Activated naive CD4-positive, alpha-beta T cell treated with anti-CD3 and anti-CD28 coated beads, Interleukin-2, amount 50 U/mL, for 72 hours (primary cell): ENCODE data around the gene CISH. TPM values are rescaled to one million over a fixed set of nuclear protein-coding genes. Genes with fewer than 3 reads are reported as not detected.

Experiments used
- ATAC-seq, 2 donors: fragments of 150-1000 bp; cut with Tn5 transposase; 2 replicates each; pipeline ENCODE4 v1.10.0; 2021; ENCODE audit warnings: mild to moderate bottlenecking in 2 of 2, moderate library complexity in 2 of 2
- DNase-seq, 2 donors: peaks; one replicate each; pipeline ENCODE4 v3.0.0; 2021 to 2022; ENCODE audit warnings: low spot score in 2 of 2
- H3K27ac Mint-ChIP-seq, 2 donors: one replicate each; pipeline ENCODE4 v1.8.0; 2022; ENCODE audit warnings: mild to moderate bottlenecking in 2 of 2, mixed read lengths in 2 of 2
- H3K36me3 Mint-ChIP-seq, 2 donors: one replicate each; pipeline ENCODE4 v1.8.0; 2022; ENCODE audit warnings: mixed read lengths in 2 of 2
- H3K9me3 Mint-ChIP-seq, 2 donors: one replicate each; pipeline ENCODE4 v1.8.0; 2022; ENCODE audit warnings: mixed read lengths in 2 of 2
- total RNA-seq, 2 donors: library from RNA; stranded (reverse); gene quantifications; one replicate each; pipeline ENCODE4 v1.2.3, GENCODE V29; 2022

CISH gene
- 100 to 1,000 TPM; 222 to 258 TPM for total RNA-seq

- Mint-ChIP-seq H3K36me3 (peaks cover 66 to 78% of the 10 kb centered on the region in 2 donors), H3K9me3 (no peaks in the 10 kb centered on the region), H3K27ac (peak within 1 kb of the TSS; percentile 98 to 99)
- DNase-seq (peak; percentile 98 to 99), ATAC-seq (peak; percentile 77 to 80)
These were observed at the start of gene CISH for GRCh38 chr3:50611464-50612233. Gene CISH, minus strand, starts transcription at chr3:50611774. Its CDS starts 124 bp downstream, at chr3:50611650.

- Mint-ChIP-seq H3K27ac (peak overlapping the region in 1 of 2 donors; percentile 75), H3K36me3 (no peaks in the 10 kb centered on the region), H3K9me3 (no peaks in the 10 kb centered on the region)
- peak in 1 of 2 donors; percentile 26 for DNase-seq
- no peak for ATAC-seq
These were observed 48.8 kb upstream of the CISH start for GRCh38 chr3:50660386-50660785.

GRCh38 chr3:50658831-50659230 lies 47.3 kb upstream of the CISH start:
- ATAC-seq (no peak), DNase-seq (no peak)
- H3K36me3 Mint-ChIP-seq = no peaks in the 10 kb centered on the region
- peak overlapping the region in 1 of 2 donors; percentile 47 for H3K27ac Mint-ChIP-seq
- no peaks in the 10 kb centered on the region for H3K9me3 Mint-ChIP-seq

- DNase-seq (peak in 1 of 2 donors; percentile 31), ATAC-seq (no peak)
These were observed 46.8 kb upstream of the CISH start for GRCh38 chr3:50658416-50658815.

GRCh38 chr3:50657816-50658215 lies 46.2 kb upstream of the CISH start:
- peak in 1 of 2 donors; percentile 33 for DNase-seq
- ATAC-seq = no peak
- H3K27ac Mint-ChIP-seq = no peak overlapping the region
- H3K36me3 Mint-ChIP-seq = no peaks in the 10 kb centered on the region
- no peaks in the 10 kb centered on the region for H3K9me3 Mint-ChIP-seq

More at GRCh38 chr3:50658416-50658815, 46.8 kb upstream of the CISH start:
- Mint-ChIP-seq H3K36me3 (no peaks in the 10 kb centered on the region), H3K9me3 (no peaks in the 10 kb centered on the region), H3K27ac (no peak overlapping the region)

- Mint-ChIP-seq H3K27ac (no peak overlapping the region), H3K36me3 (no peaks in the 10 kb centered on the region), H3K9me3 (no peaks in the 10 kb centered on the region)
- ATAC-seq (no peak), DNase-seq (peak in 1 of 2 donors; percentile 28)
These were observed 45.8 kb upstream of the CISH start for GRCh38 chr3:50657407-50657806.

- no peak for DNase-seq
- no peak for ATAC-seq
- peak overlapping the region; percentile 55 to 91 for H3K27ac Mint-ChIP-seq
These were observed 45.0 kb upstream of the CISH start for GRCh38 chr3:50656417-50657195.

GRCh38 chr3:50655009-50655830 lies 43.6 kb upstream of the CISH start:
- DNase-seq (peak in 1 of 2 donors; percentile 27), ATAC-seq (peak; percentile 75 to 77)
- no peaks in the 10 kb centered on the region for H3K36me3 Mint-ChIP-seq
- no peaks in the 10 kb centered on the region for H3K9me3 Mint-ChIP-seq
- H3K27ac Mint-ChIP-seq = peak overlapping the region; percentile 85 to 88

More at GRCh38 chr3:50656417-50657195, 45.0 kb upstream of the CISH start:
- Mint-ChIP-seq H3K36me3 (no peaks in the 10 kb centered on the region), H3K9me3 (no peaks in the 10 kb centered on the region)

- no peak for DNase-seq
- Mint-ChIP-seq H3K27ac (peak overlapping the region; percentile 62 to 85), H3K36me3 (no peaks in the 10 kb centered on the region), H3K9me3 (no peaks in the 10 kb centered on the region)
- ATAC-seq = no peak
These were observed 42.5 kb upstream of the CISH start for GRCh38 chr3:50653937-50654595.

- H3K9me3 Mint-ChIP-seq = no peaks in the 10 kb centered on the region
These were observed 41.1 kb upstream of the CISH start for GRCh38 chr3:50652709-50653108.

GRCh38 chr3:50651920-50652529 lies 40.5 kb upstream of the CISH start:
- H3K36me3 Mint-ChIP-seq = peaks cover 0 to 4% of the 10 kb centered on the region in 2 donors
- no peak for DNase-seq
- H3K27ac Mint-ChIP-seq = peak overlapping the region in 1 of 2 donors; percentile 36

More at GRCh38 chr3:50652709-50653108, 41.1 kb upstream of the CISH start:
- peak; percentile 53 to 66 for ATAC-seq
- DNase-seq = peak; percentile 53 to 66
- Mint-ChIP-seq H3K36me3 (peaks cover 0 to under 1% of the 10 kb centered on the region in 2 donors), H3K27ac (peak overlapping the region; percentile 85 to 86)

GRCh38 chr3:50651445-50651844 lies 39.9 kb upstream of the CISH start:
- Mint-ChIP-seq H3K9me3 (no peaks in the 10 kb centered on the region), H3K36me3 (peaks cover 0 to 6% of the 10 kb centered on the region in 2 donors), H3K27ac (peak overlapping the region; percentile 69 to 80)
- ATAC-seq = no peak
- no peak for DNase-seq

More at GRCh38 chr3:50651920-50652529, 40.5 kb upstream of the CISH start:
- no peak for ATAC-seq
- no peaks in the 10 kb centered on the region for H3K9me3 Mint-ChIP-seq

GRCh38 chr3:50650018-50650417 lies 38.4 kb upstream of the CISH start:
- no peaks in the 10 kb centered on the region for H3K9me3 Mint-ChIP-seq
- H3K36me3 Mint-ChIP-seq = peaks cover 0 to 8% of the 10 kb centered on the region in 2 donors
- ATAC-seq = no peak
- DNase-seq = no peak
- peak overlapping the region; percentile 51 to 69 for H3K27ac Mint-ChIP-seq

GRCh38 chr3:50649451-50649931 lies 37.9 kb upstream of the CISH start:
- H3K36me3 Mint-ChIP-seq = peaks cover 2 to 8% of the 10 kb centered on the region in 2 donors
- ATAC-seq = no peak
- H3K27ac Mint-ChIP-seq = peak overlapping the region; percentile 44 to 69
- H3K9me3 Mint-ChIP-seq = no peaks in the 10 kb centered on the region
- no peak for DNase-seq

GRCh38 chr3:50648944-50649343 lies 37.4 kb upstream of the CISH start:
- ATAC-seq = no peak
- Mint-ChIP-seq H3K27ac (peak overlapping the region; percentile 55 to 69), H3K36me3 (peaks cover 7 to 8% of the 10 kb centered on the region in 2 donors), H3K9me3 (no peaks in the 10 kb centered on the region)
- DNase-seq = no peak
